ENCODE results near the gene SNN.

Gene SNN

DNA sequence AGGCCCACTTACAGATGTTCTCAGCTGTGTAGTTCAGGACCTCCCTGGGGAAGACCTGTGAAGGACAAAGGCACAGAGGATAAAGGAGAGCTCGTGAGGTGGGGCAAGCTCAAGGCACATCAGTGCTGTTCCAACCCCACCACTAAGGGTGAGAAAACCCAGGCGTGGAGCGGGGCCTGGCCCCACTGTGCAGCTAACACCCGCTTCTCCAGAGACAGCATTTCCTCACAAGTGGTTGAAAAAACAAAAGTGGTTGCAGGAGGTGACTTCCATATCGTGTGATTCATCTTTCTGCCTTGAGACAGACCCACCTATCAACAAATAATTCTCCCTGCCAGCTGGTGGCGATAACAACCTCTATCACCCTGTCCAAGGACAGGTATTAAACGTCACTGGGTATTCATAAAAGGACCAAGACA lies 30.0 kb downstream of the SNN start:
- TF ChIP-seq, protein P1, sequence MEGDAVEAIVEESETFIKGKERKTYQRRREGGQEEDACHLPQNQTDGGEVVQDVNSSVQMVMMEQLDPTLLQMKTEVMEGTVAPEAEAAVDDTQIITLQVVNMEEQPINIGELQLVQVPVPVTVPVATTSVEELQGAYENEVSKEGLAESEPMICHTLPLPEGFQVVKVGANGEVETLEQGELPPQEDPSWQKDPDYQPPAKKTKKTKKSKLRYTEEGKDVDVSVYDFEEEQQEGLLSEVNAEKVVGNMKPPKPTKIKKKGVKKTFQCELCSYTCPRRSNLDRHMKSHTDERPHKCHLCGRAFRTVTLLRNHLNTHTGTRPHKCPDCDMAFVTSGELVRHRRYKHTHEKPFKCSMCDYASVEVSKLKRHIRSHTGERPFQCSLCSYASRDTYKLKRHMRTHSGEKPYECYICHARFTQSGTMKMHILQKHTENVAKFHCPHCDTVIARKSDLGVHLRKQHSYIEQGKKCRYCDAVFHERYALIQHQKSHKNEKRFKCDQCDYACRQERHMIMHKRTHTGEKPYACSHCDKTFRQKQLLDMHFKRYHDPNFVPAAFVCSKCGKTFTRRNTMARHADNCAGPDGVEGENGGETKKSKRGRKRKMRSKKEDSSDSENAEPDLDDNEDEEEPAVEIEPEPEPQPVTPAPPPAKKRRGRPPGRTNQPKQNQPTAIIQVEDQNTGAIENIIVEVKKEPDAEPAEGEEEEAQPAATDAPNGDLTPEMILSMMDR (IDR thresholded peaks at IDR 0.05; ENCODE audit: low read depth, low read length) = no peak
- DNase-seq (ENCODE audit: extremely low read depth, low read depth) = no peak

DNA sequence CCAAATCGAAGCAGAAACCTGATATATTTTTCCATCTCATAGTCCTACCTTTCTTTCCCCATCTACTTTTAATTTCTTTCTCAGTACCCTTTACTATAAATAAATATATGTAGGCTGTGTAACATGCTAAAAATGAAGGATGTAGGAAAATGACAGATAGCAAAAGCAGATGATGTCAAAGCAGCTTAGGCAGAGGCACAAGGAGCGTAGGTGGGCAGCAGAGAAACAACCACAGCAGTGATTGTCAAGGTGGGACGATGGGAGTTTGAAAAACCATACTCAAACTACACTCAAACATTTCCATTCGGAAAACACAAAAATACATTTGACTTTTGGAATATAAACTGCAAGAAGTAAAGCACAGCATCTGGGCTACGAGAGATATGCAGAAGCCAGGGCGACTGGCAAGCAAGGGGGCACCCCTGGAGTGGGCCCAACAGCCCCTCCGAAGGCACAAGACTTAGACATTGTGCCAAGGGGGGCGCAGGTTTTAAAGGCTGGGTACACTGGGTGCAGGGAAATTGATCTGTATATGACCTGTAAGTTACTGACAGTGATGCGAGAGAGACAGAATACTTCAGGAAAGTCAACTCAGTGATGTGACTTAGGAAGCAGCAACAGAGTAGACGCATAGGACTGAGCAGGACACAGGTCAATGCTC lies 31.1 kb downstream of the SNN start:
- TF ChIP-seq, protein P1 (IDR thresholded peaks at IDR 0.05; ENCODE audit: low read depth, low read length) = no peak
- no peak for DNase-seq (ENCODE audit: extremely low read depth, low read depth)

DNA sequence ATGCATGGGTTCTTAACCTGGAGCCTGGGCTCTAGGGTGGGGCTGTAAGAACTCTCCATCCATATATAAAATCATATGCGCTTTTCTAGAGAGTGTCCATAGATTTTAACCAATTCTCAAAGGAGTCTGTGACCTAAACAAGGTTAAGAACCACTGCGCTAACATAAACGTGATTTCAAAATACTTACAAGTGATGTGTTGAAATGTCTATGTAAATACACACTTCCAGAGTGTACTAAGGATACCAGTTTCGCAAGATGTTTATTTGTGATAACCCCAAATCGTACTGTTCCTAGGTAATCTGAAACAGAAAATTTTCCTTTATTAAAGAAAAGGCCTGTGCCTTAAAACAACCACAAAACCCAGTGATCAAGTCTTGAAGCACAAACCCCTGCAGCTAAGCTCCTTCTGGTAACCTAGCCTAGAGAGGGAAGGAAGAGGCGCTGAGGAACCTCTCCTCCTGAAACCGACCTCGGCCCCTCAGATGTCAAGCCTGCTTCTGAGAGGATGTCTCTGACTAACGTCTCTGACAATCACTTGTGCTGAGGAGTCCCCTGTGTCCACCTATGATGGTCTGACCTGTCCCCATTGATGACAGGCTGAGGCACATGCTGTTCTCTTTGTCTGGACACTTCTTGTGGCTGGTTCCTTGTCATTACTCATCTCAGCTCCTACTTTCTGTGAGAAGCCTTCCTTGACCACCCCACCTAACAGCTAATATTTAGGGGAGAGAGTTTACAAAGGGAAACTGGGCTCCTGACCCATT lies 32.2 kb downstream of the SNN start:
- TF ChIP-seq, protein P1 (IDR thresholded peaks at IDR 0.05; ENCODE audit: low read depth, low read length) = no peak
- DNase-seq (ENCODE audit: extremely low read depth, low read depth) = no peak

DNA sequence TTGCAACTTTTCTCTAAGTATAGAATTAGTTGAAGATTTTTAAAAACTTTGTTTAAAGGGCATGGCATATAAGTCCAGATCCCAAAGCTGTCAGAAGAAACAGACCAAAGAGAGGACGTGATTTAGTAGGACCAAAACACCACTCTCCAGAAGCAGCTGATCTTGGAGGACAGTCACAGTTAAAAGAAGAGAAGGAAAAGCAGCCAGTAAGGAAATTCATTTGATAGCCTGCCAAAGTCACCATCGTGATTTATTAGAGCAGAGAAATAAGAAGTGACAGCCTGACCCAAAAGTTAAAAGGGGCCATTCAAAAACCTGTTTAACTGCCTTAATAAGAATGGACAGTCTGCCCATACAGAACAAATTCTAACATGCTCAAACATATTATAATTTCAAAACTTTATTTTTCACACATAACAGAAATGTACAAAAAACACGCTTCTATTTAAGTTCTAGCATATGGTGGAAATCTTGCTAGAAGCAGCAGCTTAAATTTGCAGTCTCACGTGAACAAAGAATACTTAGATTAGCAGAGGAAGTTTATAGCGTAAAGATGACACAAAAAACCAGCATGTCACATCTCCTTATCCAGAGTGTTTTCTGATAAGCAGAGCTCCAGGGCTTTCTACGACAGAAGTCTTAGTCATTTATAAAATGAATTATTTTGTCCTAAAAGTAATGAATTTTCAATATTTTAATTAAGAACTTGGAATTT lies 37.2 kb downstream of the SNN start:
- TF ChIP-seq, protein P1 (IDR thresholded peaks at IDR 0.05; ENCODE audit: low read depth, low read length) = no peak
- DNase-seq (ENCODE audit: extremely low read depth, low read depth) = no peak

DNA sequence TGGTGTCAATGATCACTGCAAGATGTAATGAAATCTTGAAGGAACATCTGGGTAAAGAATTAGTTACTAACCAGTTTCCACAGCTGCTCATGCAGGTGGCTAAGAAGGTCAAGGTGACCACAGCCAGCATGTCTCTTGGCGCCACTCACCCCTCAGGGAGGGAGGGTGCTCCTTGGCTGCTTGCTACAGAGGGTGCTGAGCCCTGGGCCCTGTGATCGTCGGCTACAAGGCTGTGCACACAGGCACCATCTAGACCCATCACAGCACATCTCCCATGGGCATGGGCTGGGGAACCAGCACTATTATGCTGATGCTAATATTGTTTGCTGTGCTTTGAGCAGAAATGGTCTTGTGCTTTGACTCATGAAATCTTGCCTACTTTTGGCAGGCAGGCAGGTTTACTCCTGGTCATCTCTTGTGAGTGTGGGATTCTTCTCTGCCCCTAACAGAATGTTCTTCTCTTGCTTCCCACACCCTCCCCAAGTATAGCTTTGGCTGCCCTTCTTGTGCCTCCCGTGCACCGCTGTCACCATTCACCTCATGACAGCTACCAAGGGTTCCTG lies 38.0 kb downstream of the SNN start:
- no peak for DNase-seq (ENCODE audit: extremely low read depth, low read depth)
- TF ChIP-seq, protein P1 (IDR thresholded peaks at IDR 0.05; ENCODE audit: low read depth, low read length) = no peak

DNA sequence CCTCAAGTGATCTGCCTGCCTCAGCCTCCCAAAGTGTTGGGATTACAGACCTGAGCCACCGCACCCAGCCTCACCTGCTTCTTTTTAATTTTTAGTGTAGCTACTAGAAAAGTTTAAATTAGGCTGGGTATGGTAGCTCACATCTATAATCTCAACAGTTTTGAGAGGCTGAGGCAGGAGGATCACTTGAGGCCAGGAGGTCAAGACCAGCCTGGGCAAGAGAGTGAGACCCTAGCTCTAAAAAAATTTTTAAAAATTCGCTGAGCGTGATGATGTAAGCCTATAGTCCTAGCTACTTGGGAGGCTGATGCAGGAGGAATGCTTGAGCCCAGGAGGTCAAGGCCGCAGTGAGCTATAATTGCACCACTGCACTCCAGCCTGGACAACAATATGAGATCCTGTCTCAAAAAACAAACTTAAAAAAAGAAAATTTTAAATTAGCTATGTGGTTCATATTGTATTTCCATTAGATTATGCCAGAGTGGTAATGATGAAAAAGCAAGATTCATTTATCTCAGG lies 39.5 kb downstream of the SNN start:
- DNase-seq (ENCODE audit: extremely low read depth, low read depth) = no peak
- TF ChIP-seq, protein P1 (IDR thresholded peaks at IDR 0.05; ENCODE audit: low read depth, low read length) = no peak
